GM12874 (cell line): ENCODE measurements around the gene NOD1.

Experiments
- CTCF ChIP-seq: IDR thresholded peaks from 2 replicates; pipeline ENCODE4 v1.5.1; 2011; ENCODE audit warnings: low read depth, mild to moderate bottlenecking, control low read depth, low read length, moderate library complexity; ENCODE audit not compliant: insufficient read depth

The NOD1 gene

GRCh38 chr7:30391806-30392205, 86.8 kb downstream of the NOD1 start:
- no peak for TF ChIP-seq CTCF

- no peak for TF ChIP-seq CTCF
These were observed 87.6 kb downstream of the NOD1 start for GRCh38 chr7:30390736-30391636.

GRCh38 chr7:30389791-30390190, 88.8 kb downstream of the NOD1 start:
- no peak for TF ChIP-seq CTCF

- TF ChIP-seq CTCF, result no peak
These were observed 96.0 kb downstream of the NOD1 start for GRCh38 chr7:30382607-30383006.

- no peak for TF ChIP-seq CTCF
These were observed 98.3 kb downstream of the NOD1 start for GRCh38 chr7:30380294-30380693.

- TF ChIP-seq CTCF, result no peak
These were observed 98.8 kb downstream of the NOD1 start for GRCh38 chr7:30379741-30380140.

- TF ChIP-seq CTCF, result no peak
These were observed 99.5 kb downstream of the NOD1 start for GRCh38 chr7:30379131-30379530.
